Fibroblast of mammary gland (primary cell): ENCODE data around the gene LCE1C.
A peak's percentile ranks its signal among the peaks of the same experiment; 100 is the strongest.

Experiments used
- DNase-seq: peaks from one replicate; pipeline ENCODE4 v3.0.0-alpha.2; 2010; ENCODE audit warnings: low read depth
- H3K4me3 ChIP-seq: 2 replicates; pipeline ENCODE4 v1.5.1; 2011; ENCODE audit warnings: low read depth, mild to moderate bottlenecking, low read length, moderate library complexity; ENCODE audit not compliant: control insufficient read depth
- CTCF ChIP-seq: conservative IDR thresholded peaks from 2 replicates; pipeline ENCODE4 v1.5.1; 2011; ENCODE audit warnings: low read depth, low read length, inconsistent platforms; ENCODE audit not compliant: control insufficient read depth, insufficient read depth

LCE1C gene

GRCh38 chr1:152806576-152806975 lies at the start of gene LCE1C:
LCE1C (minus strand) TSS chr1:152806651; CDS start chr1:152805478, 1,173 bp downstream.
- DNase-seq, result no peak
- H3K4me3 ChIP-seq, result no peak within 1 kb of the TSS
- no peak for TF ChIP-seq CTCF

GRCh38 chr1:152855661-152856060 lies 49.2 kb upstream of the LCE1C start:
- no peak overlapping the region for H3K4me3 ChIP-seq
- TF ChIP-seq CTCF, result no peak
- no peak for DNase-seq

GRCh38 chr1:152842556-152842955 lies 36.1 kb upstream of the LCE1C start, which contains the start of gene LCE6A:
LCE6A (plus strand) TSS chr1:152842856; CDS start chr1:152843521, 665 bp downstream.
- no peak for TF ChIP-seq CTCF
- no peak for DNase-seq
- no peak within 1 kb of the TSS for H3K4me3 ChIP-seq

GRCh38 chr1:152836870-152837269 lies 30.4 kb upstream of the LCE1C start:
- H3K4me3 ChIP-seq, result no peak overlapping the region
- TF ChIP-seq CTCF, result no peak
- DNase-seq, result peak; percentile 8

- H3K4me3 ChIP-seq, result no peak within 1 kb of the TSS
- no peak for TF ChIP-seq CTCF
- no peak for DNase-seq
Measured at GRCh38 chr1:152827173-152827572, 20.7 kb upstream of the LCE1C start, which contains the start of gene LCE1A. LCE1A (plus strand) TSS chr1:152827473; CDS start chr1:152827473, 0 bp downstream.

GRCh38 chr1:152824964-152825363 lies 18.5 kb upstream of the LCE1C start:
- no peak for TF ChIP-seq CTCF
- DNase-seq, result no peak
- H3K4me3 ChIP-seq, result no peak overlapping the region

- peak; percentile 65 for DNase-seq
- H3K4me3 ChIP-seq, result no peak overlapping the region
- TF ChIP-seq CTCF, result peak; percentile 45
Measured at GRCh38 chr1:152823294-152823693, 16.8 kb upstream of the LCE1C start.
